NOMO-1 treated with dmso at 0.1 percent for 144 hours (cell line): Measurements from ENCODE around the gene POLA1.

Source experiments
- DNase-seq: peaks from one replicate; lab custom pipeline; 2025; ENCODE audit not compliant: unreplicated experiment; lab: John Stamatoyannopoulos, UW

POLA1 gene

GRCh38 chrX:25020391-25020904, 326.7 kb downstream of the POLA1 start:
- no peak for DNase-seq

GRCh38 chrX:25020905-25021449, 327.3 kb downstream of the POLA1 start:
- no peak for DNase-seq

- no peak for DNase-seq
These were observed 329.0 kb downstream of the POLA1 start for GRCh38 chrX:25022499-25023325.

GRCh38 chrX:25023908-25024307, 330.2 kb downstream of the POLA1 start:
- DNase-seq = no peak

GRCh38 chrX:25025615-25026014, 331.9 kb downstream of the POLA1 start:
- DNase-seq = no peak

GRCh38 chrX:25026576-25026975, 332.9 kb downstream of the POLA1 start:
- DNase-seq = no peak

- DNase-seq = no peak
These were observed 335.0 kb downstream of the POLA1 start for GRCh38 chrX:25028726-25029125.

- DNase-seq = no peak
These were observed 335.6 kb downstream of the POLA1 start for GRCh38 chrX:25029288-25029825.

- no peak for DNase-seq
These were observed 341.2 kb downstream of the POLA1 start for GRCh38 chrX:25034889-25035288.

- DNase-seq = no peak
These were observed 345.3 kb downstream of the POLA1 start for GRCh38 chrX:25039036-25039435.

GRCh38 chrX:25043192-25043591, 349.5 kb downstream of the POLA1 start:
- DNase-seq = no peak
